Activated CD4-positive, alpha-beta T cell treated with anti-CD3 and anti-CD28 coated beads for 36 hours (primary cell): Measurements from ENCODE around the gene CEND1. TPM values are rescaled to one million over a fixed set of nuclear protein-coding genes. Genes with fewer than 3 reads are reported as not detected.

Experiments
- ATAC-seq: fragments of 200-7000 bp; cut with Tn5 transposase; one replicate; pipeline ENCODE4 v1.10.0; 2021; ENCODE audit warnings: mild to moderate bottlenecking, moderate library complexity
- CTCF ChIA-PET: fragments of 350-600 bp; sonication (Branson Sonifier 250); formaldehyde crosslinking; loops from one replicate; lab custom pipeline; 2021; ENCODE audit warnings: antibody characterized with exemption; lab: Charles Lee
- POLR2A ChIA-PET: fragments of 350-600 bp; sonication (Branson Sonifier 250); formaldehyde crosslinking; loops from one replicate; lab custom pipeline; 2021; ENCODE audit warnings: antibody characterized with exemption, inconsistent platforms; lab: Charles Lee
- DNase-seq: peaks from one replicate; pipeline ENCODE4 v3.0.0-alpha.2; 2020
- H3K27ac Mint-ChIP-seq: one replicate; pipeline ENCODE4 v1.8.0; 2021; ENCODE audit warnings: mixed read lengths
- H3K27me3 Mint-ChIP-seq: one replicate; pipeline ENCODE4 v1.8.0; 2021; ENCODE audit warnings: mixed read lengths
- H3K36me3 Mint-ChIP-seq: one replicate; pipeline ENCODE4 v1.8.0; 2021; ENCODE audit warnings: low read depth, mixed read lengths
- H3K4me1 Mint-ChIP-seq: one replicate; pipeline ENCODE4 v1.8.0; 2021; ENCODE audit warnings: mixed read lengths
- H3K4me3 Mint-ChIP-seq: one replicate; pipeline ENCODE4 v1.8.0; 2021; ENCODE audit warnings: mild to moderate bottlenecking, moderate library complexity, mixed read lengths
- H3K9me3 Mint-ChIP-seq: one replicate; pipeline ENCODE4 v1.8.0; 2021; ENCODE audit warnings: low read depth, mixed read lengths
- intact Hi-C, 2 experiments: fragments of 100-400 bp; cut with DNase I in 1 of 2; cut with micrococcal nuclease in 1 of 2; formaldehyde crosslinking; loops; one replicate each; pipeline versions ENCODE4 v1.14.2 to v1.15.1; 2022 to 2024; cut with DNase I, micrococcal nuclease
- total RNA-seq, 2 experiments: library from RNA; stranded (reverse); gene quantifications; one replicate each; pipeline ENCODE4 v1.2.3, GENCODE V29; 2021

Gene CEND1
- total RNA-seq, 2 experiments from 2014 or later, result 0.50 to 1.1 TPM

- no peak overlapping the region for H3K27ac Mint-ChIP-seq
- ChIA-PET POLR2A (no interaction called here), CTCF (no interaction called here)
- peaks cover 12% of the 10 kb centered on the region for H3K36me3 Mint-ChIP-seq
- no peaks in the 10 kb centered on the region for H3K9me3 Mint-ChIP-seq
- no peaks in the 10 kb centered on the region for H3K27me3 Mint-ChIP-seq
- intact Hi-C loops, result no loop called here
- ATAC-seq, result no peak
- no peak for DNase-seq
- no peak overlapping the region for H3K4me3 Mint-ChIP-seq
- H3K4me1 Mint-ChIP-seq, result peaks cover 15% of the 10 kb centered on the region
Observed at GRCh38 chr11:773830-774229, 16.1 kb downstream of the CEND1 start.

DNA sequence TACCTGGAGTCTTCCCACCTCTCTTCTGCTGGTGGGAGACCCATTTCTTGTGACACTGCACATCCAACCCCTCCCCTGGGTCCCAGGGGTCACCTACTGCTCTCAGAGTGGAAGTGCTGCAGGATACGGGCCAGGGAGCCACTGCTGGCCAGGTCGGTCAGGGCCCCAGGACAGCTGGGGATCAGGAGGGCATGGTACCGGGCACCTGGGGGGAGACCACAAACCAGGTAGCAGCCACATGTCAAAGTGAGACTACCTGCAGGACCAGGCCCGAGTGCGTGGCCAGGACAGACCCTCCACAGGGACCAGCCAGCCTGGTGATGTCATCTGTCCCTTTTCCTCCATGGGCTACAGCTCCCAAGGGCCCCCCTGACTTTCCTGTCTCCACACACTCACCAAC lies 16.5 kb downstream of the CEND1 start:
- no peak overlapping the region for H3K27ac Mint-ChIP-seq
- POLR2A ChIA-PET, result no interaction called here
- ATAC-seq, result no peak

DNA sequence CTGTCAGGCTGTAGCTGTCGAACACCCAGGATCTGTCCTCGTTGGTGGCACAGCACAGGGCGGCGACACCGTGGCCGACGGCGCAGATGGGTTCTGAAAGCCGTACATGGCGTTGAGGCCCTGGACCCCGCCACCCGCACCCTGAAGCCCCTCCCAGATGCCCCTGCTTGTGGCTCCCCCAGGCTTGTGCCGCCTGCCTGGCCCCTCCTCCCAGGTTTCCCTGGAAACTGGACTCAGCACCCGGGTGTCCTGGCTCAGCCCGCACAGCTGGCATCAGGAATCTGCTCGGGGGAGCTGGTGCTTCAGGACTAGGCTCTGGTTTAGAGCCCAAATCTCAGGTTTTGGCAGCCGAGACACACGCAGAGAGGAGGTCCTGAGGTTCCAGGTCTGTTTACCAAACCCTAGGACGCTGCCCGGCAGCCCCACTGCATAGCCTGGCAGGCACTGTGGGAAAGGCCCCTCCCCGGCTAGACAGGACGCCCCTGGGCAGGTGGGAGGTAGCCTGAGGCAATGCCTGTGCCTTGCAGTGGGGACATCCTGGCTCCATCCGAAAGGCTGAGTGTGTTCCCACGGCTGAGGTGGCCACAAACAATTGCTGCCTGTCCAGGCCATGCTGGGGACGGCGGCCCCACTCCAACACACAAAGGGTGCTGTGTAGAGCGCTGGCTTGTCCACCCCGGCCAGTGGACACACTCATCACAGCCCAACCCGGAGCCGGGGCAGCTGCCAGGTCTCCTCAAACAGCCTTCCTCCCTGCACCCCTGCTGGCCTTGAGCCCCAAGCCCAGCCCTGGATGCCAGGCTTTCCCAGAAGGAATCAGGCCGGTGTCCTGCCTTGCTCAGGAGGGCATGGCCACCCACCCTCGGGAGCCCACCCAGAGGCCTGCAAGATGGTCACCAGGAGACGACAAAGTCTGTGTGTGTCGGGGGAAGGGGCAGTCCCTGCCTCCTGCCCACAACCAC lies 17.2 kb downstream of the CEND1 start:
- POLR2A ChIA-PET, result no interaction called here
- intact Hi-C loops, result no loop called here
- H3K36me3 Mint-ChIP-seq, result peaks cover 11% of the 10 kb centered on the region

More for the DNA sequence above, 16.5 kb downstream of the CEND1 start:
- intact Hi-C loops, result no loop called here
- DNase-seq, result no peak
- Mint-ChIP-seq H3K4me1 (peaks cover 14% of the 10 kb centered on the region), H3K36me3 (peaks cover 11% of the 10 kb centered on the region), H3K9me3 (no peaks in the 10 kb centered on the region), H3K4me3 (no peak overlapping the region), H3K27me3 (no peaks in the 10 kb centered on the region)
- CTCF ChIA-PET, result no interaction called here

DNA sequence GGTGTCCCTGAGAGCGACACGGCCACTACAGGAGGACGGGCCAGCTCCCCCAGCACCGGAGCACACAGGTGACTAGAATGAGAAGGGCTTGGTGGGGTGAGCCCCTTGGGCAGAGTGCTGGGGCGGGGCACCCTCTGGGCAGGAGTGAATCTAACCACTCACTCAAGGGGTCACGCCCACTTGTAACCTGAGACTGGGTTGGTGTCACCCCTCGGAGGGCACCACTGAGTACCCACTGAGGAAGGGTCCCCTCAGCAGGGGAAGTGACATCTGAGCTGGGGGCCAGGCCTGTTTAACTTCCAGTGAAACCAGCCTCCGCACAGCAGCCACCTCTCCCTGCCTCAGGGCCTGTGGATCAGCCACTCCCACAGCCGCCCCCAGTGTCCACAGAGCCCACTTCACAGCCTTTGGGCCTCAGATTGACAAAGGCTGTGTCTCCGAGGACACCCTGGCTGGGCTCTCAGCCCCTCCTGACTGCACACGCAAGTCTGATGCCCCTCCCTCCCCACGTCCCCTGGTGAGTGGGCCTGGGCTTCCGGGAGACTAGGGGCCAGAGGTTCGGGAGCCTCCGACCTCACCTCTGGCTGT lies 18.2 kb downstream of the CEND1 start:
- Mint-ChIP-seq H3K27ac (no peak overlapping the region), H3K27me3 (no peaks in the 10 kb centered on the region), H3K9me3 (no peaks in the 10 kb centered on the region), H3K4me1 (peaks cover 19% of the 10 kb centered on the region), H3K4me3 (no peak overlapping the region), H3K36me3 (peaks cover 11% of the 10 kb centered on the region)
- ChIA-PET CTCF (no interaction called here), POLR2A (no interaction called here)
- no peak for ATAC-seq
- no peak for DNase-seq
- intact Hi-C loops, result no loop called here

More for the DNA sequence above, 17.2 kb downstream of the CEND1 start:
- CTCF ChIA-PET, result no interaction called here
- Mint-ChIP-seq H3K4me1 (peaks cover 14% of the 10 kb centered on the region), H3K4me3 (no peak overlapping the region), H3K27ac (no peak overlapping the region), H3K9me3 (no peaks in the 10 kb centered on the region), H3K27me3 (no peaks in the 10 kb centered on the region)
- ATAC-seq (no peak), DNase-seq (no peak)

GRCh38 chr11:770642-771616 lies 19.0 kb downstream of the CEND1 start:
- ATAC-seq, result no peak
- intact Hi-C loops, result no loop called here
- ChIA-PET CTCF (no interaction called here), POLR2A (no interaction called here)
- H3K36me3 Mint-ChIP-seq, result peaks cover 10% of the 10 kb centered on the region
- no peaks in the 10 kb centered on the region for H3K9me3 Mint-ChIP-seq
- H3K4me3 Mint-ChIP-seq, result no peak overlapping the region
- peaks cover 19% of the 10 kb centered on the region for H3K4me1 Mint-ChIP-seq
- DNase-seq, result no peak
- no peak overlapping the region for H3K27ac Mint-ChIP-seq
- no peaks in the 10 kb centered on the region for H3K27me3 Mint-ChIP-seq

- POLR2A ChIA-PET, result no interaction called here
- intact Hi-C loops, result no loop called here
- no peak for ATAC-seq
- CTCF ChIA-PET, result no interaction called here
- Mint-ChIP-seq H3K27ac (no peak overlapping the region), H3K27me3 (no peaks in the 10 kb centered on the region), H3K36me3 (peaks cover 14% of the 10 kb centered on the region), H3K4me3 (no peak overlapping the region), H3K9me3 (no peaks in the 10 kb centered on the region), H3K4me1 (peaks cover 12% of the 10 kb centered on the region)
- DNase-seq, result no peak
Observed at GRCh38 chr11:769887-770641, 19.8 kb downstream of the CEND1 start.

DNA sequence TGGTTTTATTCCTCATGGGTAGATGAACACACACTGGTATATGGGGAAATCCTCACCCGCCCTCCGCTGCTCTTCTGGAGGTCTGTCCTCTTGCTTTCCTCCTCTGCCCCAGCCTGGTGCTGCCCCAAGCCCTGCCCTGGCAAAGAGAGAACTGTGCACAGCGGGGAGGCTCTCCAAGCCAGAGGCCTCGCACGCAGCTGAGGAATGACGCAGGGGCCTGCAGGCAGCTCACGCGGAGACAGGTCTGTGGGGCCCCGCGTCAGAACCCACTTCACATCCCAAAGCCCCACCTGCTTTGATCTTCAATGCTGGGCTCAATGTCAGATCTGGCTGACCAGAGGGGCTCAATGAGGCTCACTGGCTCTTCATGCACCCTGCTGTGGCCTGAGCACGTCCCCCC lies 22.7 kb downstream of the CEND1 start:
- intact Hi-C loops, result no loop called here

GRCh38 chr11:766936-767210 lies 23.0 kb downstream of the CEND1 start:
- Mint-ChIP-seq H3K4me1 (peaks cover 10% of the 10 kb centered on the region), H3K36me3 (peaks cover 28% of the 10 kb centered on the region), H3K4me3 (no peak overlapping the region), H3K27ac (peak overlapping the region; percentile 14), H3K27me3 (no peaks in the 10 kb centered on the region), H3K9me3 (no peaks in the 10 kb centered on the region)
- no peak for DNase-seq
- ATAC-seq, result no peak
- ChIA-PET CTCF (interaction anchor here (1.0 kb wide), 1 partner anchor 40 kb away, joined by 3 read pairs; no protein-coding TSS in a partner anchor), POLR2A (no interaction called here)
- intact Hi-C loops, result no loop called here

More for the DNA sequence above, 22.7 kb downstream of the CEND1 start:
- no peaks in the 10 kb centered on the region for H3K9me3 Mint-ChIP-seq
- no peak overlapping the region for H3K27ac Mint-ChIP-seq
- H3K36me3 Mint-ChIP-seq, result peaks cover 25% of the 10 kb centered on the region
- H3K27me3 Mint-ChIP-seq, result no peaks in the 10 kb centered on the region
- H3K4me1 Mint-ChIP-seq, result peaks cover 10% of the 10 kb centered on the region
- ChIA-PET CTCF (no interaction called here), POLR2A (no interaction called here)
- H3K4me3 Mint-ChIP-seq, result no peak overlapping the region
- DNase-seq (no peak), ATAC-seq (no peak)

- ATAC-seq (peak; percentile 64), DNase-seq (no peak)
- Mint-ChIP-seq H3K36me3 (peaks cover 33% of the 10 kb centered on the region), H3K4me3 (no peak overlapping the region), H3K27me3 (no peaks in the 10 kb centered on the region), H3K4me1 (peaks cover 10% of the 10 kb centered on the region), H3K9me3 (no peaks in the 10 kb centered on the region), H3K27ac (peak overlapping the region; percentile 14)
- CTCF ChIA-PET, result interaction anchor here (0.7 to 1.3 kb wide), 5 partner anchors 10 to 557 kb away, joined by 3 read pairs; partner anchors contain the start of gene TMEM80
- POLR2A ChIA-PET, result no interaction called here
- intact Hi-C loops, result no loop called here
Observed at GRCh38 chr11:766106-766935, 23.6 kb downstream of the CEND1 start.

DNA sequence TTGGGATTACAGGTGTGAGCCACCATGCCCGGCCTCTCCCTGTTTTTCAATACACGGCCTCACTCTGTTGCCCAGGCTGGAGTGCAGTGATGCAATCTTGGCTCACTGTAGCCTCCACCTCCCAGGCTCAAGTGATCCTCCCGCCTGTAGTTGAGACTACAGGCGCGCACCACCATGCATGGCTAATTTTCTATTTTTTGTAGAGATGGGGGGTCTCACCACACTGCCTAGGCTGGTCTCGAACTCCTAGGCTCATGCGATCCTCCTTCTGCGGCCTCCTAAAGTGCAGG lies 24.1 kb downstream of the CEND1 start:
- CTCF ChIA-PET, result interaction anchor here (0.7 to 1.3 kb wide), 5 partner anchors 10 to 557 kb away, joined by 3 read pairs; partner anchors contain the start of gene TMEM80
- POLR2A ChIA-PET, result no interaction called here
- H3K4me1 Mint-ChIP-seq, result peaks cover 10% of the 10 kb centered on the region
- H3K27ac Mint-ChIP-seq, result no peak overlapping the region
- peaks cover 33% of the 10 kb centered on the region for H3K36me3 Mint-ChIP-seq
- no peak for ATAC-seq
- no peak overlapping the region for H3K4me3 Mint-ChIP-seq
- H3K27me3 Mint-ChIP-seq, result no peaks in the 10 kb centered on the region
- no peak for DNase-seq
- no peaks in the 10 kb centered on the region for H3K9me3 Mint-ChIP-seq
- intact Hi-C loops, result no loop called here
